Subcutaneous adipose tissue (tissue), 4 donors: ENCODE measurements around the gene TBX10. TPM values are rescaled to one million over a fixed set of nuclear protein-coding genes. Genes with fewer than 3 reads are reported as not detected.

Experiments used
- CTCF ChIP-seq: fragments of 450-650 bp; IDR thresholded peaks from one replicate; pipeline ENCODE4 v1.5.1; 2016; ENCODE audit warnings: low read depth, mild to moderate bottlenecking, control low read depth, antibody characterized with exemption, moderate library complexity
- total RNA-seq, 4 donors: library from RNA; depleted of rRNA; stranded (reverse); fragments of >200 nt; gene quantifications; one replicate each; pipeline ENCODE4 v1.1.0, GENCODE V29; 2016

TBX10 gene
- total RNA-seq, 4 donors from 2014 or later = not detected

DNA sequence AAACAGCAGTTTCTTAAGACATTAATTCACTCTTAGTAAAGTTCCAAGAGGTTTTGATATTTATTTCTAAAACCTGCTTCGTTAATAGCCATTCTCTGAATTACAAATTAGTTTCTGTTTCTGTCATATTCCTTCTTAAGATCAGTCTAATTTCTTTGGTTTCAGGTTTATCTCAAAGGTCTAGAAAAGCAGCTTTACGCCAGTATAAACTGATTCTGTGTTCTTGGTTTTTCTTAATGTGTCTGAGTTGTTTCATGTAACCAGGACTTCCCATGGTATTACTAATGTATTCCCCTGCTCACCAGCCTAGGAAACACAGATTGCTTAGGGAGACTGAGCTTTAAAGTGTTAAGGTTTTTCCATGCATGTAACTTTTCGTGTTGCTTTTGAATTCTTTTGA lies 17.7 kb upstream of the TBX10 start:
- TF ChIP-seq CTCF = no peak

DNA sequence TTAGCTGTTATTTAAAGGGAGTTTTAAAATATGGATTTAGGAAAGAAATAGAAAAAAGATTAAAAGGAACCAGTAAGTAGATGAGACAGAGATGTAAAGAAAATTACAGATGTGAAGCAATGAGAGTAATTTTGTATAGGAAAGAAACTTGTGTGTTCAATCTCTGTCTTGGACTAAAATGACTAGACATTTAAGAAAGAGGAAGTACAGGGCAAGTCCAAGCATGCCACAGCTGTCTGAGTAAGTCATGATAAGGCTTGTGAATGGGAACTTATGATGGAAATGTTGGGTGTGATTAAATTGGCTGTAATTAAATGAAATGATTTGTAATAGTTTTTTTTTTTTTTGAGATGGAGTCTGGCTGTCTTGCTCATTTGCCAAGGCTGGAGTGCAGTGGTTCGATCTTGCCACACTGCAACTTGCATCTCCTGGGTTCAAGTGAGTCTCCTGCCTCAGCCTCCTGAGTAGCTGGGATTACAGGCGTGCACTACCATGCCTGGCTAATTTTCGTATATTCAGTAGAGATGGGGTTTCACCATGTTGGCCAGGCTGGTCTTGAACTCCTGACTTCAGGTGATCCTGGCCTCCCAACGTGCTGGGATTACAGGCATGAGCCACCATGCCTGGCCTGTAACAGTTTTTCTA lies 16.8 kb upstream of the TBX10 start:
- TF ChIP-seq CTCF = no peak

- no peak for TF ChIP-seq CTCF
Measured at GRCh38 chr11:67654225-67654624, 14.7 kb upstream of the TBX10 start.

GRCh38 chr11:67652965-67653845 lies 13.6 kb upstream of the TBX10 start:
- no peak for TF ChIP-seq CTCF

- TF ChIP-seq CTCF = no peak
Measured at GRCh38 chr11:67651976-67652781, 12.6 kb upstream of the TBX10 start.

- no peak for TF ChIP-seq CTCF
Measured at GRCh38 chr11:67649634-67650510, 10.3 kb upstream of the TBX10 start.
